ENCODE data around the gene ADK. TPM values are rescaled to one million over a fixed set of nuclear protein-coding genes. Genes with fewer than 3 reads are reported as not detected.

The ADK gene
- total RNA-seq, 1 donor from 2014 or later, result 40.2 TPM

- Histone ChIP-seq H3K27me3 (ENCODE audit: low read depth) (no peaks in the 10 kb centered on the region), H3K9me3 (no peaks in the 10 kb centered on the region), H3K27ac (no peak overlapping the region), H3K4me1 (no peaks in the 10 kb centered on the region), H3K36me3 (no peaks in the 10 kb centered on the region), H3K4me3 (no peak overlapping the region)
- ATAC-seq (no peak), DNase-seq (no peak)
- no peak for TF ChIP-seq CTCF (IDR thresholded peaks at IDR 0.05)
- intact Hi-C loops (cut with DNase I), result no loop called here
These were observed 448.0 kb downstream of the ADK start for GRCh38 chr10:74598891-74599566.

GRCh38 chr10:74599672-74600071, 448.7 kb downstream of the ADK start:
- no peak for TF ChIP-seq CTCF (IDR thresholded peaks at IDR 0.05)
- H3K4me3 ChIP-seq, result no peak overlapping the region
- no peak for DNase-seq
- intact Hi-C loops (cut with DNase I), result no loop called here
- no peaks in the 10 kb centered on the region for H3K27me3 ChIP-seq (ENCODE audit: low read depth)
- H3K9me3 ChIP-seq, result no peaks in the 10 kb centered on the region
- no peak overlapping the region for H3K27ac ChIP-seq
- no peaks in the 10 kb centered on the region for H3K4me1 ChIP-seq
- no peaks in the 10 kb centered on the region for H3K36me3 ChIP-seq
- ATAC-seq, result no peak

- Histone ChIP-seq H3K4me3 (no peak overlapping the region), H3K27me3 (ENCODE audit: low read depth) (no peaks in the 10 kb centered on the region), H3K36me3 (no peaks in the 10 kb centered on the region), H3K4me1 (no peaks in the 10 kb centered on the region), H3K9me3 (no peaks in the 10 kb centered on the region), H3K27ac (no peak overlapping the region)
- DNase-seq (no peak), ATAC-seq (no peak)
- intact Hi-C loops (cut with DNase I), result no loop called here
- no peak for TF ChIP-seq CTCF (IDR thresholded peaks at IDR 0.05)
These were observed 449.1 kb downstream of the ADK start for GRCh38 chr10:74600170-74600569.

- Histone ChIP-seq H3K4me1 (no peaks in the 10 kb centered on the region), H3K27ac (no peak overlapping the region), H3K27me3 (ENCODE audit: low read depth) (no peaks in the 10 kb centered on the region), H3K36me3 (no peaks in the 10 kb centered on the region), H3K4me3 (no peak overlapping the region), H3K9me3 (no peaks in the 10 kb centered on the region)
- intact Hi-C loops (cut with DNase I), result no loop called here
- DNase-seq (no peak), ATAC-seq (no peak)
- TF ChIP-seq CTCF (IDR thresholded peaks at IDR 0.05), result no peak
These were observed 451.6 kb downstream of the ADK start for GRCh38 chr10:74602576-74602975.

GRCh38 chr10:74610299-74610698, 459.3 kb downstream of the ADK start:
- no peak for TF ChIP-seq CTCF (IDR thresholded peaks at IDR 0.05)

More at GRCh38 chr10:74610299-74610698, 459.3 kb downstream of the ADK start:
- no peaks in the 10 kb centered on the region for H3K27me3 ChIP-seq (ENCODE audit: low read depth)
- no peak for ATAC-seq
- H3K9me3 ChIP-seq, result no peaks in the 10 kb centered on the region
- no peaks in the 10 kb centered on the region for H3K36me3 ChIP-seq
- no peak for DNase-seq
- intact Hi-C loops (cut with DNase I), result no loop called here
- no peak overlapping the region for H3K27ac ChIP-seq
- no peak overlapping the region for H3K4me3 ChIP-seq
- no peaks in the 10 kb centered on the region for H3K4me1 ChIP-seq
